Cardiac muscle cell (in vitro differentiated cells and primary cell): ENCODE results near the gene NAPG. TPM values are rescaled to one million over a fixed set of nuclear protein-coding genes. Genes with fewer than 3 reads are reported as not detected.
"Not testable (repeated sequence)": the region's sequence is repeated elsewhere in the genome, so short reads cannot be mapped to it uniquely, and the experiment has no call there.

Experiments
- DNase-seq, 2 donors: peaks; one replicate each; pipeline versions ENCODE4 v3.0.0 to v3.0.0-alpha.2; 2010 to 2017; ENCODE audit warnings: low read depth in 1 of 2, low spot score in 1 of 2
- H3K27ac ChIP-seq: fragments of 200-600 bp; sonication (generic); 2 replicates; pipeline ENCODE4 v1.5.1; 2016
- H3K27me3 ChIP-seq: fragments of 200-600 bp; sonication (generic); 2 replicates; pipeline ENCODE4 v1.6.0; 2016; ENCODE audit warnings: control low read depth
- H3K36me3 ChIP-seq: fragments of 200-600 bp; sonication (generic); 2 replicates; pipeline ENCODE4 v1.5.1; 2016; ENCODE audit warnings: control low read depth
- H3K4me1 ChIP-seq: fragments of 200-600 bp; sonication (generic); 2 replicates; pipeline ENCODE4 v1.8.1; 2017; ENCODE audit warnings: low read depth, mild to moderate bottlenecking, mixed run types
- H3K4me3 ChIP-seq: fragments of 200-600 bp; sonication (generic); 2 replicates; pipeline ENCODE4 v1.5.1; 2016; ENCODE audit warnings: mild to moderate bottlenecking
- H3K9me3 ChIP-seq: fragments of 200-600 bp; sonication (generic); 2 replicates; pipeline ENCODE4 v1.5.1; 2017; ENCODE audit warnings: low read depth, mild to moderate bottlenecking, control low read depth
- polyA plus RNA-seq: library from polyadenylated mRNA; unstranded; fragments of >200 nt; fragmentation: Nextera tagmentation; extraction: Ambion mirVana; gene quantifications from 2 replicates; pipeline ENCODE4 v1.2.1, GENCODE V29; 2016
- total RNA-seq: library from RNA; depleted of rRNA; stranded (reverse); fragments of >200 nt; gene quantifications from 2 replicates; pipeline ENCODE4 v1.2.3, GENCODE V29; 2016
- TF ChIP-seq, protein P1 (sequence below): IDR thresholded peaks from 2 replicates; pipeline ENCODE4 v1.5.1; 2012; ENCODE audit warnings: low read depth, mild to moderate bottlenecking, low read length

The NAPG gene
- total and polyA plus RNA-seq, 2 experiments from 2014 or later: 21.7 to 26.5 TPM

DNA sequence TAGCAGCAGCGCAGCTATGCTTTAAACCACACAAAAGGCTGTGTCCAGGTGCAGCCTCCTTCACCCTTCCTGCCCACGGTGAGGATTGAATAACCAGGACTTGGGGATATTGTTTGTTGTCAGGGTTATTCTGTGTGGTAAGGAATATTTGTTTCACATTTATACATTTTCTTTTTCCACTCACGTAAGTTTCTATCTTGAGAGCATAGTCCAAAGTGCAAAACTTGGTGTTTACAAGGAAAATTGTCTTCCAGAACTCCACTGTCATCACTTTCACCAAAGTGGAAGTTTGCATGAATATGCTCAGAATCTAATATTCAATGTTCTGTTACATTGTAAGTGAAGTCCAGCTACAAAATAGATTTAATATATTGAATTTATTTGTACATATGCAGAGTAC is 26.4 kb downstream of the NAPG start:
- DNase-seq: no peak
- Histone ChIP-seq H3K4me3 (no peak overlapping the region), H3K27ac (no peak overlapping the region), H3K9me3 (no peaks in the 10 kb centered on the region), H3K36me3 (peaks cover 57% of the 10 kb centered on the region), H3K27me3 (no peaks in the 10 kb centered on the region), H3K4me1 (no peaks in the 10 kb centered on the region)
- TF ChIP-seq, protein P1, sequence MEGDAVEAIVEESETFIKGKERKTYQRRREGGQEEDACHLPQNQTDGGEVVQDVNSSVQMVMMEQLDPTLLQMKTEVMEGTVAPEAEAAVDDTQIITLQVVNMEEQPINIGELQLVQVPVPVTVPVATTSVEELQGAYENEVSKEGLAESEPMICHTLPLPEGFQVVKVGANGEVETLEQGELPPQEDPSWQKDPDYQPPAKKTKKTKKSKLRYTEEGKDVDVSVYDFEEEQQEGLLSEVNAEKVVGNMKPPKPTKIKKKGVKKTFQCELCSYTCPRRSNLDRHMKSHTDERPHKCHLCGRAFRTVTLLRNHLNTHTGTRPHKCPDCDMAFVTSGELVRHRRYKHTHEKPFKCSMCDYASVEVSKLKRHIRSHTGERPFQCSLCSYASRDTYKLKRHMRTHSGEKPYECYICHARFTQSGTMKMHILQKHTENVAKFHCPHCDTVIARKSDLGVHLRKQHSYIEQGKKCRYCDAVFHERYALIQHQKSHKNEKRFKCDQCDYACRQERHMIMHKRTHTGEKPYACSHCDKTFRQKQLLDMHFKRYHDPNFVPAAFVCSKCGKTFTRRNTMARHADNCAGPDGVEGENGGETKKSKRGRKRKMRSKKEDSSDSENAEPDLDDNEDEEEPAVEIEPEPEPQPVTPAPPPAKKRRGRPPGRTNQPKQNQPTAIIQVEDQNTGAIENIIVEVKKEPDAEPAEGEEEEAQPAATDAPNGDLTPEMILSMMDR: no peak

DNA sequence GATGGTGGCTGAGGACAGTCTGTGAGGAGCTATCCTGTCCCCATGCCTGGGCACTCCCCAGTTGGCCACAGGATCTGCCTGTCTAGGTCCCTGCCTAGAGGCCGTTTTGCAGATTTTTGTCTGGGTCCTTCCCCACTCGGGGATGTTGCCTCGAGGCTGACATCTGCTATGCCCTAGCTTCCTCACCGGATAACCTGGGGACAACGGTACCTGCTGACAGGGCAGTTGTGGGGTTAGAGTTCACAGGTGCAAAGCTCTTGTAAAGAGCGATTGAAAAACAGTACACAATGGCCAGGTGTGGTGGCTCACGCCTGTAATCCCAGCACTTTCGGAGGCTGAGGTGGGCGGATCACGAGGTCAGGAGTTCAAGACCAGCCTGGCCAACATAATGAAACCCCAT is 30.4 kb downstream of the NAPG start:
- DNase-seq, H3K27me3 ChIP-seq, H3K27ac ChIP-seq, H3K9me3 ChIP-seq, H3K4me1 ChIP-seq, H3K4me3 ChIP-seq: not testable (repeated sequence)
- H3K36me3 ChIP-seq: peaks cover 35% of the 10 kb centered on the region

DNA sequence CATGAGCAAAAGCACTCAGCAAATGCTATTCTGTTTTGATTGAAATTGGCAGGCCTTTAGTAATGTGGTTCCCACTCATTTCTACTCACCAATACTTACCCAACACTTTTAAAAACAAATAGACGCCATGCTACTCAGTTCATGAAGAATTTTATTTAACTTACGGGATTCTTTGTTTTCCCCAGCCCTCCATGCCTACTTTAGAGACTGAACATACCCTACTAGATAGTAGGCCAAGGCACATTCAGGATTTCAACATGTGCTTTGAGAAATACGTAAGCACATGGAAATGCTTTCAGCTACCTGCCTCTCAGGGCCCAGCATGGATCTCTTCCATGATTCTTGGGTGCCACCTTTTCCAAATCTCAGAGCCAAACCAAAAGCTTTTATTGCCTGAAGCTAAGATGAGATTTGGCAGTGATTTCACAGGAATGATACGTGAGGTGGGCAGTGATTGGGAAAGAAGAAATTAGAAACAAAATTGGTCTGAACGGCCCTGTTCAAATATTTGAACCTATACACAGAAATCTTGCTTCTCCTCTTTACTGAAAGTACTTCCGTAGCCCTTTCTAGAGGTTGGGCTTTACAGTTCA is 31.4 kb downstream of the NAPG start:
- TF ChIP-seq, protein P1: no peak
- Histone ChIP-seq H3K36me3 (peaks cover 26% of the 10 kb centered on the region), H3K27me3 (no peaks in the 10 kb centered on the region), H3K27ac (no peak overlapping the region), H3K9me3 (no peaks in the 10 kb centered on the region), H3K4me1 (no peaks in the 10 kb centered on the region), H3K4me3 (no peak overlapping the region)
- DNase-seq: no peak

DNA sequence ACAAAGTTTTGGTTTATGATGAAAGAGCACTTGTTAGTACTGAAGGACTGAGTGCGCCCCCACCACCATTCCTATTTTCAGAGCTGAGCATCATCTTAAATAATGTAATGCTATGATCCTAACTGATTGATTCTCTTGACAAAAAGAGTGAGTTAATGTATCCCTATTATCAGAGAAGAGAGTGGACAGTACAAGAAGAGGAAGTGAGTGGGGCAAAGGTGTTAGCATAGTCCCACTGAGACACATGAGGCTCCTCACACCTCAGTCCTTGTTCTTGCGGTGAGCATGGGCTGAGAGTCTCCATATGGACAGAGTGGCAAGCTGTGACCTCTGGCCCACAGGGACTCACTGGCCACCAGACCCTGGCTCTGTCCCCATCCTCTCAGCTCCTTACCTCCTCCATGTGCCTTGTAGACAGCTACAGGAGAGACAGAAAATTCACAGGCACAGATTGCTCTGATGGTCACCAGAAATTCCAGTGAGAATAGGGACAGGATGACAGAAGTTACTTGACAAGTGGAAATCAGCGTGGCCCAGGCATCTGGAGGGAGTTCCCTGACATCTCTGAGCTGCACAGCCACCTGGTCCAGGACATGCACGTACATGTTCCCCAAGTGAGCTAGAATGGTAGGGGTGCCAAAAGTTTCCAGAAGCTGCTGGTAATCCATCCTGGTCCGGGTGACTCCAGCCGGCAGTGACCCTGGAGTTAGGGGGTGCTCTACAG is 32.6 kb downstream of the NAPG start:
- Histone ChIP-seq H3K4me1 (no peaks in the 10 kb centered on the region), H3K36me3 (peaks cover 14% of the 10 kb centered on the region), H3K27ac (no peak overlapping the region), H3K9me3 (no peaks in the 10 kb centered on the region), H3K27me3 (no peaks in the 10 kb centered on the region), H3K4me3 (no peak overlapping the region)
- TF ChIP-seq, protein P1: no peak
- DNase-seq: no peak

DNA sequence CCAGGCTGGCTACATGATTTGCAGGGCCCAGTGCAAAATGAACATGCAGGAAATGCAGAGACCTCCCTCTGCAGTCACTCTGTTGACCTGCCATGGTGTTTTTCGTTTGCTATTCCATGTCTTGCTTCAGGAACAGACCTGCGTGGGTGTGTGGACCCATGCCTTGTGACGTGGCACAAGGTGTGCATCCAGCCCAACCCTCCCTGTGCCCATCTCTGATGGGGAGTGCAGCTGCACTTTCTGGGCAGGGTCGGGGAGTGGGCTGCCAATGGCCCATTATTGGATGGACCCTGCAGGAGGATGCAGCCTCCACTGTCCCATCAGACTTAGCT is 33.1 kb downstream of the NAPG start:
- Histone ChIP-seq H3K36me3 (peaks cover 8% of the 10 kb centered on the region), H3K9me3 (no peaks in the 10 kb centered on the region), H3K4me1 (no peaks in the 10 kb centered on the region), H3K27me3 (no peaks in the 10 kb centered on the region), H3K27ac (no peak overlapping the region), H3K4me3 (no peak overlapping the region)
- TF ChIP-seq, protein P1: no peak
- no peak for DNase-seq
